Measurements from ENCODE around the gene RHBDL3.

DNA sequence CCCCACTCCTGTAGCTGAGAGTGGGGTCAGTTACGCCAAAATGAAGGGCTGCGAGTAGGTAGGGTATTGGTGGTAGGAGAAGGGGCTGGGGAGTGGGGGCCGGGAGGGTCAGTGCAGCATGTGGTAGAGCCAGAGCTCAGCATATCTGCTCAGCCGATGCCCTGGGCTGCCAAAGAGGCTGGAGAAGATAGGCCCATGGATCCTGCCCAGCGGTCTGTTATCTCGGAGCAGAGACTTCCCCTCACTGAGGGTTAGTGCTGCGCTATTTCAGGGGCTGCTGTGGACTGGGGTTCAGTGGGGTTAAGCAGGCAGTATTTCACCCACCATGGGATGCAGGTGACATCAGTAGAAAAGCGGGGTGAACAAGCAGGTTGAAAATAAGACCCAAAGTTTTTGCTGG, 19.7 kb downstream of the RHBDL3 start:
- TF ChIP-seq CTCF (conservative IDR thresholded peaks at IDR 0.05; ENCODE audit: low read length) (no peak), EZH2phosphoT487 (IDR thresholded peaks at IDR 0.05; ENCODE audit: borderline replicate concordance, low read depth, low read length) (no peak)

Data from OCI-LY7 (cell line).